SW480 (cell line): Measurements from ENCODE around the gene TUBGCP2.
A peak's percentile ranks its signal among the peaks of the same experiment; 100 is the strongest.

Experiments
- DNase-seq: peaks from one replicate; pipeline ENCODE4 v3.0.0-alpha.2; 2016; ENCODE audit warnings: low spot score

Gene TUBGCP2, protein sequence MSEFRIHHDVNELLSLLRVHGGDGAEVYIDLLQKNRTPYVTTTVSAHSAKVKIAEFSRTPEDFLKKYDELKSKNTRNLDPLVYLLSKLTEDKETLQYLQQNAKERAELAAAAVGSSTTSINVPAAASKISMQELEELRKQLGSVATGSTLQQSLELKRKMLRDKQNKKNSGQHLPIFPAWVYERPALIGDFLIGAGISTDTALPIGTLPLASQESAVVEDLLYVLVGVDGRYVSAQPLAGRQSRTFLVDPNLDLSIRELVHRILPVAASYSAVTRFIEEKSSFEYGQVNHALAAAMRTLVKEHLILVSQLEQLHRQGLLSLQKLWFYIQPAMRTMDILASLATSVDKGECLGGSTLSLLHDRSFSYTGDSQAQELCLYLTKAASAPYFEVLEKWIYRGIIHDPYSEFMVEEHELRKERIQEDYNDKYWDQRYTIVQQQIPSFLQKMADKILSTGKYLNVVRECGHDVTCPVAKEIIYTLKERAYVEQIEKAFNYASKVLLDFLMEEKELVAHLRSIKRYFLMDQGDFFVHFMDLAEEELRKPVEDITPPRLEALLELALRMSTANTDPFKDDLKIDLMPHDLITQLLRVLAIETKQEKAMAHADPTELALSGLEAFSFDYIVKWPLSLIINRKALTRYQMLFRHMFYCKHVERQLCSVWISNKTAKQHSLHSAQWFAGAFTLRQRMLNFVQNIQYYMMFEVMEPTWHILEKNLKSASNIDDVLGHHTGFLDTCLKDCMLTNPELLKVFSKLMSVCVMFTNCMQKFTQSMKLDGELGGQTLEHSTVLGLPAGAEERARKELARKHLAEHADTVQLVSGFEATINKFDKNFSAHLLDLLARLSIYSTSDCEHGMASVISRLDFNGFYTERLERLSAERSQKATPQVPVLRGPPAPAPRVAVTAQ

DNA sequence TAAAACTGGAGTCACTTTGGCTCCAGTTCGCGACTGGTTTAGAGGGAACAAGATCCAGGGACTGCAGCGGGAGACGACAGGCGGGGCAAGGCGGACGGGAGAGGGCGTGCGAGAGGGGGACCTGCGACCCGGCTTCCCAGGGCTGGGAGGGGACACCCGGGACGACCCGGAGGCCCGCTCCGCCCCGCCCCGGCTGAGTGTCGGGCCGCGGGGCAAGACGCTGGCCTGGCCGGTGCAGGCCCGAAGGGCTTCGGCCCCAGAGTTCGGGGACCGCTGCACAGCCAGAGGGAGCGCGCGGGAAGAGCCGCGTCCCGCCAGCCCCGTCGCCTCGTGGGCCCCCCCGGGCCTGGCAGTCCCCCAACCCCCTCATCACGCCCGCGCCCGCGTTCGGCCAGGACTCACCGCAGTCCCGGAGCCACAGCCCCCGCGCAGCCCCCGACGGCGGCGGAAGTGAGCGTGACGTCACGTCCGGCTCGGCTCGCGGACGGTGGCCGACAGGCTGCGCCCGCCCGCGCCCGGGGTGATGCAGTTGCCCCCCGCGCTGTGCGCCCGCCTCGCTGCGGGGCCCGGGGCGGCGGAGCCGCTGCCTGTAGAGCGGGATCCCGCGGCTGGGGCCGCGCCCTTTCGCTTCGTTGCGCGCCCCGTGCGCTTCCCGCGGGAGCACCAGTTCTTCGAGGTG is at the start of gene TUBGCP2, which contains the start of gene ZNF511:
Gene TUBGCP2 (minus strand): TSS at position 452 of the 679 bp plus-strand sequence. CDS start 5,931 bp downstream, outside the sequence.
Gene ZNF511 (plus strand): TSS at position 494 of the 679 bp plus-strand sequence. CDS start 30 bp downstream, at position 524.
- peak; percentile 61 for DNase-seq

DNA sequence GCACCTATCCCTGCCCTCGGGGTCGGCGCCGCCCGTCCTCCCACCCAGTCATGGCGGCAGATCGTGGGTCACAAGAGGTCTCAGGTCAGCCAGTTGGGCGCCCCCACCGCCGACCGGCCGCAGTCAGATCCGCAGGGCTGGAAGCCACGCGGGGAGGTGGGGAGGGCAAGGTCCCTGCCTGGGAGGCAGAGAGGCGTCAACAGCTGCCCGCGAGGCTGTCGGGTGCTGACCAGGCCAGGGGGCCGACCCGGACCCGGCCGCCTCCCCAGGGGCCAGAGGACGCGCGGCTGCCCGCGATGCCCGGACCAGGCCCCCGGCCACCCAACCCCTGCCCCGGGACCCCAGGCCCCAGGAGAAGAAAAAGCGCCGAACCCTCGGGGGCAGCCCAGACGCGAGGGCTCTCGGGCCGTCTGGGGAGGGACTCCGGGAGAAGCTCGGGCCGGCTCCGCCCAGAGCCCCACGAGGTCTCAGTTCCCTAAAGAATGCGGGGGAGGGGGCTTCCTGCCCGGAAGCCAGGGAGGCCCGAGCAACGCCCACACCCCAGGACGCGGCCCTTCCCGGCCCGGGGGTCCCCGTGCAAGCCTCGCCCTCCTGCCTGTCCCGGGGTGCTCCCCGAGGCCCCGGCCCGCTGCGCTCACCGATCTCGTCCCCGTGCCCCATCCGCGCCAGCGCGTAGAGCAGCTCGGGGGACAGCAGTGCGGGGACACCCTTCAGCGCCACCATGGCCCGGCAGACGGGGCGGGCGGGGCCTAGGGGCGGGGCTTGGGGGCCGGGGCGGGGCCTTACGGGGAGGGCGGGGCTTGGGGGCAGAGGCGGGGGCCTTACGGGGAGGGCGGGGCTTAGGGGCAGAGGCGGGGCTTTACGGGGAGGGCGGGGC is 48.9 kb upstream of the TUBGCP2 start, which contains the start of gene FUOM:
Gene FUOM (minus strand): TSS at position 735 of the 877 bp plus-strand sequence. CDS start 12 bp downstream, at position 723.
- DNase-seq: peak; percentile 58

DNA sequence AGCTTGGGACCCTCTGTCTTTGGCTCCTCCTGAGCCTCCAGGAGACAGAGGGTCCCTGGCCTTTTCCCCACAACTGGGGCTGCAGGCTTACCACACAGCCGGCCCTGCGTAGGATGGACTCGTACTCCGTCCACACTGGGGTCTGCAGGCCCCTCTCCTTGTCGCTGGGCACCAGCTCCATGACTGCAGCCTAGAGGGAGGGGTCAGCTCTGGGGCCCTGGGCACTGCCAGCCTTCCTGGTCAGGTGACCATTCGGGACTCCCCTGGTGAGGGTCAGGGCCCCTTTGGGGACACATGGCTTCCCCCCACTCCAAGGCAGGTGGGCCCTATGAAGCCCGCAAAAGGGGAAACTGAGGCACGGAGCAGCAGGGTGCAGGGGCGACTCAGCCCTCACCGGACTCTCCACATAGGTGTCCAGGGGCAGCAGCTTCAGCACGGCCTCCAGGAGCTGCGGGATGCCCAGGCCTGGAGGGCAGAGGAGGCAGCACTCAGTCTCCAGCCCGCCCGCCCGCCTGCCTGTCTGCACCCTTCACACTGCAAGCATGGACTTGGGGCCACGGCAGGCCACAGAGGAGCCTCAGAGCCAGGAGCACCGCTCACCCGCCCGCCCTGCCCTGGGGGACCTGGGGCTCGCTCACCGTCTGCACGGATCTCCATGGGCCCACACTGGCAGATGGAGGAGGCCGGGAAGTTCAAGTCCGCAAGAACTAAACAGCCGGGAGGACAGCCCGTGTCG is 48.0 kb upstream of the TUBGCP2 start:
- no peak for DNase-seq

DNA sequence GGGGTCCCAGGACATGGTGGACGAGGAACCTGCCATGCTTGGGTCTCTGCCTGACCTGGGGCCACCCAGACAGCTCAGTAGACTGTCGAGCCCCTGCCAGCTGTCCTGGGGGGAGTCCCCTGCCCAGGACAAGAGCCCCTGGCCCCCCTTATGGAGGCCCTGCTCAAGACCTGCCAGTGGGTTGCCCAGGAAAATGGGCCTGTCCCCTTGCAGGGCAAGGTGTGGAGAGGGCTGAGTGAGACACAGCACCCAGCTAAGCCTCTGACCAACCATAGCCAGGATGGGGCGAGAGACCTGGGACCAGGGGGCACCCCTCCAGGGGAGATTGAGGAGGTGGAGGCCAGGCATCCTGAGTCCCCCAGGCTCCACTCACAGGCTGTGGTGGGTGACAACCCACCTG is 47.3 kb upstream of the TUBGCP2 start:
- DNase-seq: no peak

DNA sequence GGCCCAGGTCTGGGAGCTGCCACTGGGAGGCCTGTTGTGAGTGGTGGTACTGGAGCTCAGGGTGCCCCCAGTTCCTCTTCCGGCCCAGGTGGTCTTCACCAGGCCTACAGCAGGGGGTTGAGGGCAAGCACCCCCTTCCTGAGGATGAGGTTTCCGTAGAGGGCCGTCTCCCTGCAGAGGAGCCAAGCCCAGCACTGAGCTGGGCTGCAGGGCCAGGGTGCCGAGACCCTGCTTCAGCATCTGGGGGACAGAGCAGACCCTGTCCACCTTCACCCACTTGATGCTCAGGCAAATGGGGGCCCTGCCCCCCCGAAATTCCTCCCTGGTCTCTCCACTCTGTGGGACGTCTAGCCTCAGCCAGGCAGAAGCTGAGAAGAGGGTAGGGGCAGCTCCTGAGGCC is 46.6 kb upstream of the TUBGCP2 start:
- DNase-seq: no peak

DNA sequence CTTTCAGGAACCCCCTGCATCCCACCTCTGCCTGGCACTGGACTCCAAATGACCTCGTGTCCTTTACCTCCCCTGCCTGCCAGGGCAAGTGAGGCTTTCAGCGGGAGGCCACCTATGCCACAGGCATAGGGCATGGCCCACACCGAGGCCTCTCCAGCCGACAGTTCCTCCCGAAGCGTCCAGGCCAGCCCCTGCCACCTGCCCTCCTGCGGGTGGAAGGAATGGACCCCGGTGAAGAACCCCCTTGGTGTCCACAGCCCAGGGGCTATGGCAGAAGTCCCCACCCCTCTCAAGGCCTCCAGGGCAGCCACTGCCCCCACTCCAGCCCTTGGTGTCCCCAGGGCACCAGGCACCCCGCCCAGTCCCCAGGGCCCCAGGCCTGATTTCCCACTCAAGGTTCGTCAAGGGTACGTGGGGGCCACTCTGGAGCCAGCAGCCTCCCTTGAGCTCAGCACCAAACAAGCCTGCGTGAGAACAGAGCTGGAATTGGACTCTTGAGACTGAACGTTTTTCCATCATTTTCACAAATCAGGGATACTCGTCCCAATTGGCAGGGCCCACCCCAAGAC is 46.1 kb upstream of the TUBGCP2 start:
- DNase-seq: no peak

DNA sequence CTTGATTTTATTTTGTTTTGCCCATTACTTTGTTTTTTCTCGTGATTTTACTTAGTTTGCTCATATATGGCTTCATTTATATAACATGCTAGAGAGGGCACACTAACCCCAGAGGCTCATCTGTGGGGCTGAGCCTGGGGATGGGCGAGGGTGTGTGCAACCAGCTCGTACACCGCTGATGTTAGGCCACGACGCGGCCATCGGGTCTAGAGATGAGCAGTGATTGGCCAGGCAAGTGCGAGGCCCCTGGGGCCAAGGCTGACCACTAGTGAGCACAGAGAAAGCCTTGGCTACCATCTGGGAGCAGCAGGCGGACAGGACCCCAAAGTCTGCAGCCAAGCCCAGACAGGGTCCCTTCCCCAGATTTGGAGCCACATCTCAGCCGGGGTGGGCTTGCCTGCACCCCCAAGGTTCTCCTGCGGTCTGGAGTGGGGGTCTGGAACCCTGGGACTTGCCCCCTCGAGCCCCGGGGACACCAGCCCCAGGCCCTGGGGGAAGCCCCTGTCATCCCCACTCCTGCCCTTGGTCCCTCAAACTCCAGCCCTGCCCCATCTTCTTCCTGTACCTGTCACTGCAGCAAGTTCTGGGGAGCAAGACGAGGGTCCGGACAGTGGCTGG is 45.4 kb upstream of the TUBGCP2 start:
- no peak for DNase-seq

DNA sequence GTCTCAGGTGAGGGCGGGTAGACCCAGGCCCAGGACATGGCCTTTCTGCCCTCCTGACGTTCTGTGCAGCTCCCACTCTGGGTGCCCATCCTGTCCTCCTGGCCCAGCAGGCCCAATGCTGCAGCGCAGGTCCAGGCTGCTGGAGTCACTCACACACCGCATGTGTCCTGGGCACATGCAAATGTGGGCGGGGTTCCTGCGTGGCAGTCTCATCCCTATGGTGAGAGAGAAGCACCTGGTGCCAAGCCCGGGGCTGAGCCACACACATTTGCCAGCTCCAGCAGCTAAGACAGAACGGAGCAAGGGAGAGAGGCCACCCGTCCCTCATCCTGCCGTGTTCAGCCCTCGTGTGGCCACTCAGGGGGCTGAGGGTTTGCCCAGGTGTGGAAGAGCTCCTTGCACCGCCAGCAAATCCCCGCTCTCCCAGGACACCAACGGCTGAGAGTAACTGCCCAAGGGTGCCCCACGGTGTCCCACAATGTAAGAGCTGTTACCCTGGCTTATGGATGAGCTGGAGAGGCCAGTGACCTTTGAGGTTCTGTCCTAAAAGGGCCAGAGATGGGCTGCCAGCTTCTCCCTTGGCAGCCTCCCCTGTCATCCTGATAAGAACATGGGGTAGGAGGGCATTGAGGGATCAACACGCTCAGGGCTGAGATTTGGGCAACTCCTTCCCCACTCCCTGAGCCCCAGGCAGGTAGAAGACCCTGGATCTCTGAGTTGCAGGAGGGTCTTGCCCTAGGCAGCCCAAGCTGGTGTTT is 44.7 kb upstream of the TUBGCP2 start:
- DNase-seq: no peak

DNA sequence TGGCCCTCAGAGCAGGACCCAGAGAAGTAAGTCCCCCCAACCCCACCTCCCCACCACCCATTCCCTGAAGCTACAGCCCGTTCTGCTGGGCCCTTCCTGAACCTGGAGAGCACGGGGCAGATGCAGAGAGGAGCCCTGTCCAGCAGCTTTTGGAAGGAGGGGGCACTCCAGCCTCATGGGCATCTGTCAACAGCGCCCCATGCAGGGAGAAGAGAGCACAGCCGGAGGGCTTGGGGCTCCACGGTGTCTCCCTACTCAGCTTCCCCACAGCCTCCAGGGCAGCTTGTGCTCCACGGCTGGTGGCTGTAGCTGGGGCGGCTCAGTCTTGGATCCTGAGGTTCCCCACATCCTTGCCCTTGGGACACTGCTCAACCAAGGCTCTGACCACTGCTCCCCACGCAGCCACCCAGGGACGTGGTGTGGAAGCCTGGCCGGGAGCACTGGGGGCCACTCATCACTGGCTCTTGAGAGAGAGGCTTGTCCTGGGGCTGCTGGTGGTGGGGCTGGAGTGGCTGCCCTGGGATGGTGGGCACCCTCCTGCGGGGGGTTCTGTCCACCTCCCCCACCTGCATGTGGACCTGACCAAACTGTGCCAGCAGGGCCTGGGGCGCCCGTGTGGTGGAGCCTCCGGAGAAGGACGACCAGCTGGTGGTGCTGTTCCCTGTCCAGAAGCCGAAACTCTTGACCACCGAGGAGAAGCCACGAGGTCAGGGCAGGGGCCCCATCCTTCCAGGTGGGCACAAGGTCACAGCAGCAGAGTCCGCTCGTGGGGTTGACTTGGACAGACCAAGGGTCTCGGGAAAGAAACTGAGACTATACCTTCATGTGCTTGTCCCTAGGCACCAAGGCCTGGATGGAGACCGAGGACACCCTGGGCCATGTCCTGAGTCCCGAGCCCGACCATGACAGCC is 43.0 kb upstream of the TUBGCP2 start:
- no peak for DNase-seq

DNA sequence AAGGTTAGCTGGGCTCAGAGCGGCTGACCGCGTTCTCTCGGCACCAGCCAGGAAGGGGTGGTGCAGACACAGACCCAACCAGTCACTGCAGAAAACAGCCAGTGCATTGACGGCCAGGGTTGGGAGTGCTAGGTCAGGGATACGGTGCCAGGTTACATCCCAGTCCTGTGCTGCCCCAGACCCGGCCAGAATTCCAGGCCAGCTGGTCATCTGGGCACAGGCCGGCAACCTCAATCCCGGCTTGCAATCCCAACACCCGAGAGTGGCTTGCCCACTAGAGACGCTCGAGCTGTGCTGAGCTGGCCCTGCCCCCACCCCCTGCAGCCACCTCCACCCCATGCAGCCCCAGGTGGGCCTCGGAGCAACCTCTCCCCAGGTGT is 42.3 kb upstream of the TUBGCP2 start:
- DNase-seq: no peak

DNA sequence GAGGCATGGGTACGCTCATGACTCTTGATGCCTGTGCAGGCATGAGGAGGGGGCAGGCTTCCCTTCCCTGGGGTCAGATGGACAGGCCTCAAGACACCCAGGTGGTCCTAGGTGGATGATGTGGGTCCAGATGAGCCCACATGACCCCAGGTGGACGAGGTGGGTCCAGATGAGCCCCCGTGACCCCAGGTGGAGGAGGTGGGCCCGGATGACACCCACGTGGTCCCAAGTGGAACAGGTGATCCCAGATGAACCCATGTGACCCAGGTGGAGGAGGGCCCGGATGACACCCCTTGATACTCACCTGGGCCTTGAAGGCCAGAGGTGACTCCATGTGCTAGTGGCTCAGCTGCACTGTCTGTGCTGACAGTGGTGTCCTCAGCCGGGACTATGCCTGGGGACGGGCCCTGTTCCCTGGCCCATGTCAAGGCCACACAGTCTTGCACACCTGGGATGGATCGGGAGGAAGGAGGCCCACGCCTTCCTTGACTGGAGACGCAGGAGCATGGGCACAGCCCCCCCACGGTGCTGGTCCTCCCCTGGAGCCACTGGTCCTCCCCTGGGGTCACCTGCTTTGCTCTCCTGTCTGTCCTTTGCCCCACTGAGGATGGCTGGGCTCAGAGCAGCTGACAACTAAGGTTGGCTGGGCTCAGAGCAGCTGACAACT is 41.7 kb upstream of the TUBGCP2 start:
- DNase-seq: no peak

DNA sequence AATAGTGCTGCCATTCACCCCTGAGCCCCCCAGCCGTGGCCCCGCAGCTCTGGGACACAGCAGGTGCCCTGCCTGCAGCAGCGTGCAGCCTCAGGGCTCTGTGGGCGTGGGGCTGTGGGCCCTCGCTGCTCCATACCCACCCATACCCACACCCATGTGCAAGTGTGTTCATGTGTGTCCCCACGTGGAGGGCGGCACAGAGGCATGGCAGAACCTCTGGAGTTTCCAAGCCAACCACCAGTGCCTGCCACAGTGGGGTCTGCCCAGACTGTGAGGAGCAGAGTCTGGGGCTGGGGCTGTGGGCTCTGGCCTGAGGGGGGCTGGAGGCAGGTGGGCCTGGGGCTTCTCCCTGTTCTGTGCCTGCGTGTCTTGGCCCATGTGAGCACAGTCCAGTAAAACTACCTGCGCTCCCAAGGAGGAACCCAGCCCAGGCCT is 40.9 kb upstream of the TUBGCP2 start:
- DNase-seq: no peak

DNA sequence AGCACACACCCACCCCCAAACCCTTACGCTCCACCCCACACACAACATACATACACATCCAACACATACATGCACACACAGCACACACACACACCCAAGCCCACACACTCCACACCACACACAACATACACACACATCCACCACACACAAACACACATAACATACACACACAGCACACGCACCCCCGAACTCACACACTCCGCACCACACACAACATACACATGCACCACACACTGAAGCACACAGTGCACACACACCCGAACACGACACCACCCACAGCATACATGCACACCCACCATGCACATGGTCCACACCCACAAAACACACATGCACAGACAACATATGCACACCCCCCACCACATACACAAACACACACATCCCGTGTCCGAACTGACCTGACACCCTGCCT is 40.5 kb upstream of the TUBGCP2 start:
- DNase-seq: no peak

DNA sequence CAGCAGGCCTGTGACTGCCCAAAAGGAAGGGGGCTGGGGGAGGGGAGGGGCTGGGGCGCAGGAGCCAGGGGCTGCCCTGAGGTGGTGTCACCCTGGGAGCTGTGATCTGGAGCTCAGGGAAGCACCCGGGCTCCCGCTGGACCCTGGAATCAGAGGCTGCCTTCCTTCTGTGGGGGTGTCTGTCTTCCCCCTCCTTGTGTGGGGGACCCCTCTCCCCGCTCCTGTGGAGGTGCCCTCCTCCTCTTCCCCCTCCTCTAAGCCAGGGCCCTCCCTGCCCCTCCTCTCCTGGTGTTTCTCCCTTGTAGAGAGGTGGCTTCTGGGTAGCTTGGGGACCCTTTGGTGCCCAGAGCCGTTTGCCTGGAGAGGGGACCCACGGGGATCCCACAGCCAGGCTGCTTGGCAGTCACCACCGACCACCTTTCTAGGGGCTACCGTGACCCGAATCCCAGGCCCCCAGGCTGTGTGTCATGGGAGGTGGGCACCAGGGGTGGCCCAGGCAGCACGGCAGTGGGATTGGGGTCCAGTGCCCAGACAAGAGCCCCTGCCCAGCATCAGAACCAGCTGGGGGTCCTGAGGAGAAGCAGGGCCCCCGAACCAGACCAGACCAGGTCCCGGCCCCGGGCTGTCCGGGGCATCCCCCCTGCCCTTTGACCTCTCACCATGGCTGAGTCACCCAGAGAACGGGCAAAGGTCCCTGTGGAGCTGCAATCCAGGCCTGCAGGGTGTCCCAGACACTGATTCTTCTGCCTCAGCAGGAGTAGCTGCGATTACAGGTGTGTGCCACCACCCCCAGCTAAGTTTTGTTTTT is 39.2 kb upstream of the TUBGCP2 start:
- DNase-seq: peak; percentile 32

DNA sequence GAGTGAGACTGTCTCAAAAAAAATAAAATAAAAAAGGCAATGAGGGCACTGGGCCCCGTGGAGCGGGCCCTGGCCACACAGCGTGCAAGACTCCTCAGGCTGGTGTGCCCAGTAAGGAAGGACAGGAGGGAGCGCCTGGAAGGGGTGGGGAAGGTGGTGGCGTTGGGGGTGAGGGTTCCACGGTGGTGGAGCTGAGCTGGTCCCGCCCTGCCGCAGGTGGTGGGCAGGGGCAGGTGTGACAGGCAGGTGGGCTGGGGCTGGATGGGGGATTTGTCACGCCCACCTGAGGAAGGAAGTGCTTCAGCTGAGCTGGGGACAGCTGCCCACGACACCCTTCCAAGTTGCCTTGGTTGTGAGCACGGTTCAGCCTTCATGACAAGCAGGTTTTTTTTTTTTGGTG is 37.7 kb upstream of the TUBGCP2 start:
- no peak for DNase-seq

DNA sequence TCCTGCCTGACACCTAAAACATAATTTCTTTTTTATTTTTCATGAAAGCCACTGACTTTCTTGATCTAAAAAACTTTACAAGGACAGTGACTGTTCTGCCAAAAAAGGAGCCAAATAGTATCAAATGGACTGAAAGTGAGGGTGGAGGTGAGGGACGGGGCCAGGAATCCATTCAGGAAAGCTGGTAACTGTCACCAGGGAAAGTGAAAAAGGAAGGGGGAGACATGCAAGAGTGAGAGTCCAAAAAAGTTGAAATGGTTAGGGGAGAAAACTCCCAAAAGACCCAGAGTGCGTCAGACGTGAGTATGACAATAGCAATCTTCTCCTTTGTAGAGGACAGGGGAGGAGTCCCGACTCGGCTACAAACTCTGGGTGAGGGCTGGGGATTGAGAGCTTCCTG is 35.6 kb upstream of the TUBGCP2 start:
- DNase-seq: no peak
